Subcutaneous abdominal adipose tissue (tissue), 5 donors: ENCODE results near the gene FNDC7.
"Not testable (repeated sequence)": the region's sequence is repeated elsewhere in the genome, so short reads cannot be mapped to it uniquely, and the experiment has no call there.

ENCODE experiments used
- H3K27ac ChIP-seq: one replicate; pipeline ENCODE4 v1.7.0; 2013; ENCODE audit warnings: low read depth, mild to moderate bottlenecking, inconsistent platforms, low read length, moderate library complexity
- H3K27me3 ChIP-seq, 5 donors: one replicate each; pipeline ENCODE4 v1.7.0; 2013; ENCODE audit warnings: low read length in 5 of 5, inconsistent platforms in 1 of 5; ENCODE audit not compliant: control insufficient read depth in 5 of 5, insufficient read depth in 4 of 5
- H3K36me3 ChIP-seq, 5 donors: one replicate each; pipeline ENCODE4 v1.7.0; 2013; ENCODE audit warnings: low read length in 5 of 5; ENCODE audit not compliant: control insufficient read depth in 5 of 5, insufficient read depth in 5 of 5
- H3K4me1 ChIP-seq, 5 donors: one replicate each; pipeline ENCODE4 v1.7.0; 2013; ENCODE audit warnings: low read length in 5 of 5, mild to moderate bottlenecking in 3 of 5, moderate library complexity in 1 of 5; ENCODE audit not compliant: control insufficient read depth in 5 of 5, insufficient read depth in 5 of 5
- H3K4me3 ChIP-seq, 5 donors: one replicate each; pipeline ENCODE4 v1.7.0; 2013; ENCODE audit warnings: low read length in 5 of 5, low read depth in 1 of 5
- H3K9ac ChIP-seq, 5 donors: one replicate each; pipeline ENCODE4 v1.7.0; 2013; ENCODE audit warnings: low read length in 5 of 5, mild to moderate bottlenecking in 4 of 5, moderate library complexity in 3 of 5
- H3K9me3 ChIP-seq, 5 donors: one replicate each; pipeline ENCODE4 v1.7.0; 2013; ENCODE audit warnings: low read length in 5 of 5; ENCODE audit not compliant: control insufficient read depth in 5 of 5
- donor health status: healthy.
- donor health status: healthy.
- donor health status: healthy.
- donor health status: healthy.
- donor health status: healthy.

The FNDC7 gene, protein sequence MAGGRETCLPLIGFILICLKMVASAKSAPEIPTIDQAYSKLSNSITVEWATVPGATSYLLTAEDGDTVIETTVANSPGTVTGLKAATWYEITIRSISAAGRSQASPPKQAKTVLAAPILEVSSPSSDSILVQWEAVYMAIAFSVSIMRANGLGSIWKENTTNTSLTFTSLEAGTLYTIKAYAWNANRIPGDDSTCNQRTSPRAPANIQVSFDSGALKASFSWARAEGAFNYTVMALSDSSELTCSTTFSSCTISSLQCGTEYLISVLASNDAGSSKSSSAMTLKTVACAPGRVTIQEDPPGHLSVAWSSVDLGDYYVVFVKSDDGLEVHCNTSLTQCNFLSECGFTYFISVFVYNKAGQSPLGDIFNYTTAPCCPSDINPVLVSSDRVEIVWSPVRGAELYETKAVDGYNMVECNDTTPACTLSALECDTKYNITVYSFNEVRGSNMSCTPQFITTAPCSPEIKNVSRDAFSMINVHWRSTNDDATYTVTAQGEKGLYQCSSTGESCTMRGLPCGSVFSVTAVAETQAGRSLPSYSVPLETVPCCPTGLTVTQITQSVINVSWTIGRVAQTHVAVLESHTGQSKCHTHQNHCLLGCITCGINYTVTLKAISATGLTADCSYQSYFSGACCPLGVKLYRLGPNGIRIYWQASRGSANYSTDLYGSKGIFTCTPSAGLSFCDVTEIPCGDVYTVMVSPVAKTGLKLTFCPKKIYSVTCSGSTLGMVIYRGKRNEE

DNA sequence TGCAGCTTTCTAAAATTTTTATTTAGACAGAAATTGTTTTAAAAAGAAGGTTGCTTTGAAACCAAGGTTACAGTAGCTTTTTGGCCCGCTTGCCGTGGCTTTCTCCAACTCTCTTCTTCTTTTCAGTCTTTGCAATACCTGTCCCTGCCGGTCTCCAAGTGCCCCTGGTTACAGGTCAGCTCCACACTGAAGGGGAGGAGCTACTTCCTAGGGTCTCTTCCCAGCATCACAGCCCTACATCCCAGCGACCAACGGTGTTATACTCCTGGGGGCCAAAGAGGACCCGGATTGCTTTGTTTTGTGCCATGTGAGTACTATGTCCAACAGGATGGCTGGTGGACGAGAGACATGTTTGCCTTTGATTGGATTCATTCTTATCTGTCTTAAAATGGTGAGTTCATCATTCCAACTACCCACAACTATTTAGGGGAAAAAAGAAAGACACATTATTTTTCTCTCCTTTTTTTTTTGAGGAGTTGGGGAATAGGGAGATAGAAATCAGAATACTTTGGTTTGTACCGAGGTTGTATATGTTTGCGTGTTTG is at the start of gene FNDC7:
Gene FNDC7, plus strand, starts transcription at position 303 of the 545 bp plus-strand sequence. Its CDS starts 26 bp downstream, at position 329.
- no peaks in the 10 kb centered on the region for H3K9me3 ChIP-seq
- H3K4me3 ChIP-seq: no peak within 1 kb of the TSS

GRCh38 chr1:108663074-108663473 is 49.6 kb upstream of the FNDC7 start:
- H3K9me3 ChIP-seq: no peaks in the 10 kb centered on the region
- no peaks in the 10 kb centered on the region for H3K36me3 ChIP-seq
- H3K4me1 ChIP-seq: peaks cover 0 to 22% (median 13%) of the 10 kb centered on the region in 5 donors
- no peak overlapping the region for H3K9ac ChIP-seq
- no peak overlapping the region for H3K27ac ChIP-seq
- no peak overlapping the region for H3K4me3 ChIP-seq
- H3K27me3 ChIP-seq: no peaks in the 10 kb centered on the region

More for the DNA sequence above, at the start of gene FNDC7:
- no peak within 1 kb of the TSS for H3K9ac ChIP-seq
- peaks cover 0 to 7% (median 3%) of the 10 kb centered on the region in 5 donors for H3K4me1 ChIP-seq
- peaks cover 0 to 3% (median 2%) of the 10 kb centered on the region in 5 donors for H3K27me3 ChIP-seq
- no peak within 1 kb of the TSS for H3K27ac ChIP-seq
- no peaks in the 10 kb centered on the region for H3K36me3 ChIP-seq

- Histone ChIP-seq H3K4me1 (peaks cover 0 to 22% (median 13%) of the 10 kb centered on the region in 5 donors), H3K27ac (no peak overlapping the region), H3K36me3 (no peaks in the 10 kb centered on the region), H3K27me3 (no peaks in the 10 kb centered on the region), H3K4me3 (no peak overlapping the region), H3K9ac (no peak overlapping the region), H3K9me3 (no peaks in the 10 kb centered on the region)
Measured at GRCh38 chr1:108664481-108664880, 48.2 kb upstream of the FNDC7 start.

- no peak overlapping the region for H3K27ac ChIP-seq
- no peak overlapping the region for H3K9ac ChIP-seq
- H3K36me3 ChIP-seq: no peaks in the 10 kb centered on the region
- no peaks in the 10 kb centered on the region for H3K9me3 ChIP-seq
- H3K27me3 ChIP-seq: no peaks in the 10 kb centered on the region
- peaks cover 0 to 24% (median 15%) of the 10 kb centered on the region in 5 donors for H3K4me1 ChIP-seq
- H3K4me3 ChIP-seq: no peak overlapping the region
Measured at GRCh38 chr1:108665067-108665466, 47.6 kb upstream of the FNDC7 start.

GRCh38 chr1:108665771-108666170 is 46.9 kb upstream of the FNDC7 start:
- Histone ChIP-seq H3K4me3 (no peak overlapping the region), H3K4me1 (peaks cover 0 to 31% (median 21%) of the 10 kb centered on the region in 5 donors), H3K36me3 (no peaks in the 10 kb centered on the region), H3K27me3 (no peaks in the 10 kb centered on the region), H3K9ac (no peak overlapping the region), H3K27ac (no peak overlapping the region), H3K9me3 (no peaks in the 10 kb centered on the region)

DNA sequence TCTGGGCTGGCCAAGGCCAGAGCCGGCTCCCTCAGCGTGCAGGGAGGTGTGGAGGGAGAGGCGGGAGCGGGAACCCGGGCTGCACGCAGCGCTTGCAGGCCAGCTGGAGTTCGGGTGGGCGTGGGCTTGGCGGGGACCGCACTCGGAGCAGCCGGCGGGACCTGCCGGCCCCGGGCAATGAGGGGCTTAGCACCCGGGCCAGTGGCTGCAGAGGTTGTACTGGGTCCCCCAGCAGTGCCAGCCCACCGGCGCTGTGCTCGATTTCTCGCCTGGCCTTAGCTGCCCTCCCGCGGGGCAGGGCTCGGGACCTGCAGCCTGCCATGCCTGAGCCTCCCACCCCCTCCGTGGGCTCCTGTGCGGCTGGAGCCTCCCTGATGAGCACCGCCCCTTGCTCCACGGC is 45.3 kb upstream of the FNDC7 start:
- peaks cover 0 to 19% (median 9%) of the 10 kb centered on the region in 5 donors for H3K4me1 ChIP-seq
- not testable (repeated sequence) for H3K9me3 ChIP-seq, H3K9ac ChIP-seq, H3K27ac ChIP-seq, H3K4me3 ChIP-seq, H3K36me3 ChIP-seq, H3K27me3 ChIP-seq

- H3K4me3 ChIP-seq: no peak overlapping the region
- peaks cover 0 to 10% (median 8%) of the 10 kb centered on the region in 5 donors for H3K4me1 ChIP-seq
- H3K9me3 ChIP-seq: no peaks in the 10 kb centered on the region
- no peak overlapping the region for H3K27ac ChIP-seq
- peaks cover 0 to 4% (median 0%) of the 10 kb centered on the region in 5 donors for H3K27me3 ChIP-seq
- no peaks in the 10 kb centered on the region for H3K36me3 ChIP-seq
- no peak overlapping the region for H3K9ac ChIP-seq
Measured at GRCh38 chr1:108668777-108669176, 43.9 kb upstream of the FNDC7 start.

DNA sequence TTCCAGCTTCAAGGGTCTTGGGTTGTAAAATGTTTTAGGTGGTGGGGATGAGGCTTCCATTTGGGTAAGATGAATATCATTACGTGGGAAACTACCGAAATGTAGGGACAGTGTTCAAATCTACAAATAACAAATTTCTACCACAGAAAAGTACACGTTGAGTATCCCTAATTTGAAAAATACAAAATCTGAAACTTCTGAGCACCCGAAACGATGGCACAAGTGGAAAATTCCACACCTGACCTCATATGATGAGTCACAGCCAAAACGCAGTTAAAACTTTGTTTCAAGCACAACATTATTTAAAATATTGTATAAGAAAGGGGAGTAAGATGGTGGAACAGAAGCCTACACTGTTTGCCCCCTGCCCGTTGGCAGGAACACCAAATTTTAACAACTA is 43.0 kb upstream of the FNDC7 start:
- peaks cover 0 to 4% (median 0%) of the 10 kb centered on the region in 5 donors for H3K27me3 ChIP-seq
- H3K4me3 ChIP-seq: no peak overlapping the region
- H3K36me3 ChIP-seq: no peaks in the 10 kb centered on the region
- H3K9ac ChIP-seq: no peak overlapping the region
- no peak overlapping the region for H3K27ac ChIP-seq
- H3K4me1 ChIP-seq: peaks cover 0 to 10% (median 8%) of the 10 kb centered on the region in 5 donors
- no peaks in the 10 kb centered on the region for H3K9me3 ChIP-seq

- no peaks in the 10 kb centered on the region for H3K9me3 ChIP-seq
- peaks cover 0 to 10% (median 8%) of the 10 kb centered on the region in 5 donors for H3K4me1 ChIP-seq
- H3K4me3 ChIP-seq: peak overlapping the region in 1 of 5 donors; percentile 15
- H3K36me3 ChIP-seq: no peaks in the 10 kb centered on the region
- H3K27ac ChIP-seq: no peak overlapping the region
- peaks cover 0 to 4% (median 0%) of the 10 kb centered on the region in 5 donors for H3K27me3 ChIP-seq
- no peak overlapping the region for H3K9ac ChIP-seq
Measured at GRCh38 chr1:108670131-108670773, 42.5 kb upstream of the FNDC7 start.
